ENCODE data around the gene ZG16. TPM values are rescaled to one million over a fixed set of nuclear protein-coding genes. Genes with fewer than 3 reads are reported as not detected.

ZG16 gene, protein sequence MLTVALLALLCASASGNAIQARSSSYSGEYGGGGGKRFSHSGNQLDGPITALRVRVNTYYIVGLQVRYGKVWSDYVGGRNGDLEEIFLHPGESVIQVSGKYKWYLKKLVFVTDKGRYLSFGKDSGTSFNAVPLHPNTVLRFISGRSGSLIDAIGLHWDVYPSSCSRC
- total RNA-seq (2013) = not detected
- not detected for polyA plus RNA-seq
- polyA minus RNA-seq = not detected in 2 replicates
- total RNA-seq = 0 to 0.69 (median 0) reads per million in 11 experiments

DNA sequence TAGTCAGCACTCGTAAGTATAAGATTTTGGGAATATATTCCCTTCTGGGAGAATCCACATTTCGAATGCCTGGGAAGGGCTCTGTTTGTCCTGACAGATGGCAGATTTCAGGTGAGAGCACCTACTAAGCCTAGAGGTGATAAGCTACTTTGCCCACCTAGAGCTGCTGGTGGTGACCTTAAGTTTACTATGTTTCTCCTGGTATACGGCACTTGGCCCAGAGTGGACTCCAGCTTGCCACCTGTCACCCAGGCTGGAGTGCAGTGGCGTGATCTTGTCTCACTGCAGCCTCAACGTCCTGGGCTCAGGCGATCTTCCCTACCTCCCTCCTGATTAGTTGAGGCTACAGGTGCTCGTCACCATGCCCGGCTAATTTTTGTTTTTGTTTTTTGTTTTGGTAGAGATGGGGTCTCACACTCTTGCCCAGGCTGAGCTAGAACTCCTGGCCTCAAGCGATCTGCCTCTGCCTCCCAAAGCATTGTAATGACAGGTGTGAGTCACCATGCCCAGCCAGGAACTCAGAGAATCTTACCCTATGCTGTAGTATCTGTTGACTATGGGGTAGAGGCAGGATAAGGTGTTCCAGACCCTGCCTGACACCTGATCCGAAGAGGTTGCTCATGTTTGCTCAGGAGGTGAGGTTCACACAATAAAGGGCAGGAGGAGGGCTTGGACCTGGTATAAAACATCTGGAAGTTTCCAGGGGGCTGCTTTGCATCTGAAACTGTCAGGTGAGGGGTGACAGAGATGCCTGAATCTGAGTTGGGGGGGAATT is at the start of gene ZG16:
TSS of gene ZG16 (plus strand) at position 681 of the 775 bp plus-strand sequence. CDS start 1,011 bp downstream, outside the sequence.
- Histone ChIP-seq H3K9ac (ENCODE audit: insufficient read depth, low read length, poor library complexity, severe bottlenecking) (no peak within 1 kb of the TSS), H3K4me1 (ENCODE audit: control insufficient read depth in 1 of 2, insufficient read depth in 2 of 2, low read length in 2 of 2) (peaks cover 7 to 11% of the 10 kb centered on the region in 2 donors), H3K27me3 (ENCODE audit: control insufficient read depth in 2 of 2, insufficient read depth in 2 of 2, low read length in 2 of 2) (no peaks in the 10 kb centered on the region), H4K20me1 (ENCODE audit: insufficient read depth, low read length) (no peaks in the 10 kb centered on the region), H3K36me3 (replicated peaks in 1 of 2; ENCODE audit: control insufficient read depth in 1 of 2, insufficient read depth in 2 of 2, low read length in 2 of 2) (no peaks in the 10 kb centered on the region), H2AFZ (ENCODE audit: insufficient read depth, low read depth, low read length, poor library complexity, severe bottlenecking) (no peak within 1 kb of the TSS), H3K27ac (ENCODE audit: low read depth in 1 of 2, low read length in 2 of 2) (no peak within 1 kb of the TSS), H3K9me3 (replicated peaks in 1 of 2; ENCODE audit: control insufficient read depth in 1 of 2, insufficient read depth in 1 of 2, low read length in 2 of 2) (no peaks in the 10 kb centered on the region), H3K4me3 (replicated peaks in 1 of 3; ENCODE audit: low read depth in 2 of 3, low read length in 3 of 3) (no peak within 1 kb of the TSS), H3K79me2 (ENCODE audit: insufficient read depth, low read length) (no peaks in the 10 kb centered on the region), H3K4me2 (replicated peaks; ENCODE audit: extremely low read depth, low read length, poor library complexity, severe bottlenecking) (no peak within 1 kb of the TSS)
- H3K4me3 Mint-ChIP-seq = no peak within 1 kb of the TSS
- no peak for DNase-seq
- peaks cover 0 to 8% (median 4%) of the 10 kb centered on the region in 3 donors for H3K27me3 Mint-ChIP-seq (ENCODE audit: low read depth in 3 of 3)
- intact Hi-C loops (cut with micrococcal nuclease) = no loop called here
- TF ChIP-seq, protein P1, sequence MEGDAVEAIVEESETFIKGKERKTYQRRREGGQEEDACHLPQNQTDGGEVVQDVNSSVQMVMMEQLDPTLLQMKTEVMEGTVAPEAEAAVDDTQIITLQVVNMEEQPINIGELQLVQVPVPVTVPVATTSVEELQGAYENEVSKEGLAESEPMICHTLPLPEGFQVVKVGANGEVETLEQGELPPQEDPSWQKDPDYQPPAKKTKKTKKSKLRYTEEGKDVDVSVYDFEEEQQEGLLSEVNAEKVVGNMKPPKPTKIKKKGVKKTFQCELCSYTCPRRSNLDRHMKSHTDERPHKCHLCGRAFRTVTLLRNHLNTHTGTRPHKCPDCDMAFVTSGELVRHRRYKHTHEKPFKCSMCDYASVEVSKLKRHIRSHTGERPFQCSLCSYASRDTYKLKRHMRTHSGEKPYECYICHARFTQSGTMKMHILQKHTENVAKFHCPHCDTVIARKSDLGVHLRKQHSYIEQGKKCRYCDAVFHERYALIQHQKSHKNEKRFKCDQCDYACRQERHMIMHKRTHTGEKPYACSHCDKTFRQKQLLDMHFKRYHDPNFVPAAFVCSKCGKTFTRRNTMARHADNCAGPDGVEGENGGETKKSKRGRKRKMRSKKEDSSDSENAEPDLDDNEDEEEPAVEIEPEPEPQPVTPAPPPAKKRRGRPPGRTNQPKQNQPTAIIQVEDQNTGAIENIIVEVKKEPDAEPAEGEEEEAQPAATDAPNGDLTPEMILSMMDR (IDR thresholded peaks at IDR 0.05) = no peak
- 73% methylated on average over 4 of the region's 10 CpGs for WGBS (ENCODE audit: insufficient coverage)
- no peaks in the 10 kb centered on the region for H3K36me3 Mint-ChIP-seq
- H3K27ac Mint-ChIP-seq = no peak within 1 kb of the TSS
- peaks cover 9% of the 10 kb centered on the region for H3K4me1 Mint-ChIP-seq
- H3K9me3 Mint-ChIP-seq = peaks cover 0 to 2% (median 0%) of the 10 kb centered on the region in 7 donors

DNA sequence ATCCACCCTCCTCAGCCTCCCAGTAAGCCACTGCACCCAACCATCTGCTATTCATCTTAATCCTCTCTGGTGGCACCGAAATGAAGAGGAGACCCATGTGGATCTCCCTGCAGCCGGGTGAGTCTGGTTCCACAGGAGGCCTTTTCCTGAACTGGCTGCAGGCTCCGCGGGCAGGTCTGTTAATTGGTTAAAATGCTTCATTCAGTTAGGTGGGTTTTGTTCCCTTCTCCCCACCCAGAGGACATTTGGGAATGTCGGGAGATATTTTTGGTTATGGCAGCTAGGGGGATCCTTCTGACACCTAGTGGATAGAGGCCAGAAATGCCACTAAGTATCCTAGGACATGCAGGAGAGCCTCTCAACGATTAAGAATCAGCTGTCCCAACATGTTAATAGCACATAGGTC is 48.9 kb upstream of the ZG16 start:
- H3K9me3 Mint-ChIP-seq = peaks cover 0 to 3% (median 2%) of the 10 kb centered on the region in 7 donors
- H3K4me3 Mint-ChIP-seq = no peak overlapping the region
- H3K4me2 ChIP-seq (replicated peaks; ENCODE audit: extremely low read depth, low read length, poor library complexity, severe bottlenecking) = no peak overlapping the region
- H3K36me3 ChIP-seq (replicated peaks in 1 of 2; ENCODE audit: control insufficient read depth in 1 of 2, insufficient read depth in 2 of 2, low read length in 2 of 2) = no peaks in the 10 kb centered on the region
- peak in 2 of 3 donors; percentile 28 to 36 for DNase-seq
- no peak overlapping the region for H3K9ac ChIP-seq (ENCODE audit: insufficient read depth, low read length, poor library complexity, severe bottlenecking)
- H3K9me3 ChIP-seq (replicated peaks in 1 of 2; ENCODE audit: control insufficient read depth in 1 of 2, insufficient read depth in 1 of 2, low read length in 2 of 2) = no peaks in the 10 kb centered on the region
- no peaks in the 10 kb centered on the region for H4K20me1 ChIP-seq (ENCODE audit: insufficient read depth, low read length)
- H3K4me1 Mint-ChIP-seq = peaks cover 11% of the 10 kb centered on the region
- no peak overlapping the region for H3K27ac Mint-ChIP-seq
- H3K79me2 ChIP-seq (ENCODE audit: insufficient read depth, low read length) = no peaks in the 10 kb centered on the region
- no peaks in the 10 kb centered on the region for H3K27me3 ChIP-seq (ENCODE audit: control insufficient read depth in 2 of 2, insufficient read depth in 2 of 2, low read length in 2 of 2)
- intact Hi-C loops (cut with micrococcal nuclease) = loop anchor here in 1 of 2 donors (5.0 kb wide), 1 partner anchor 37 kb away; no protein-coding TSS in a partner anchor
- H3K4me3 ChIP-seq (replicated peaks in 1 of 3; ENCODE audit: low read depth in 2 of 3, low read length in 3 of 3) = no peak overlapping the region
- no peaks in the 10 kb centered on the region for H3K36me3 Mint-ChIP-seq
- WGBS (ENCODE audit: insufficient coverage) = no CpG with 5 or more reads among the region's 6 CpGs
- TF ChIP-seq, protein P1 (IDR thresholded peaks at IDR 0.05) = peak; percentile 74
- H2AFZ ChIP-seq (ENCODE audit: insufficient read depth, low read depth, low read length, poor library complexity, severe bottlenecking) = peak overlapping the region; percentile 56
- H3K27ac ChIP-seq (ENCODE audit: low read depth in 1 of 2, low read length in 2 of 2) = no peak overlapping the region
- peaks cover 0 to 5% of the 10 kb centered on the region in 2 donors for H3K4me1 ChIP-seq (ENCODE audit: control insufficient read depth in 1 of 2, insufficient read depth in 2 of 2, low read length in 2 of 2)
- peaks cover 0 to 8% (median 6%) of the 10 kb centered on the region in 3 donors for H3K27me3 Mint-ChIP-seq (ENCODE audit: low read depth in 3 of 3)

Data from CD14-positive monocyte (primary cell).